Measurements from ENCODE around the gene MYO9B.
"Not testable (repeated sequence)": the region's sequence is repeated elsewhere in the genome, so short reads cannot be mapped to it uniquely, and the experiment has no call there.

Gene MYO9B

GRCh38 chr19:17136617-17137016 lies 61.0 kb downstream of the MYO9B start:
- no peak overlapping the region for H3K4me3 ChIP-seq (ENCODE audit: low read depth, low read length)
- DNase-seq (ENCODE audit: low read depth): no peak

- no peak for DNase-seq (ENCODE audit: low read depth)
- no peak overlapping the region for H3K4me3 ChIP-seq (ENCODE audit: low read depth, low read length)
Measured at GRCh38 chr19:17137417-17137816, 61.8 kb downstream of the MYO9B start.

- H3K4me3 ChIP-seq (ENCODE audit: low read depth, low read length); DNase-seq (ENCODE audit: low read depth): not testable (repeated sequence)
Measured at GRCh38 chr19:17138052-17138846, 62.7 kb downstream of the MYO9B start.

GRCh38 chr19:17138937-17139598 lies 63.5 kb downstream of the MYO9B start:
- no peak for DNase-seq (ENCODE audit: low read depth)
- H3K4me3 ChIP-seq (ENCODE audit: low read depth, low read length): no peak overlapping the region

- DNase-seq (ENCODE audit: low read depth); H3K4me3 ChIP-seq (ENCODE audit: low read depth, low read length): not testable (repeated sequence)
Measured at GRCh38 chr19:17144771-17145170, 69.2 kb downstream of the MYO9B start.

GRCh38 chr19:17145546-17146497 lies 70.2 kb downstream of the MYO9B start:
- no peak for DNase-seq (ENCODE audit: low read depth)
- H3K4me3 ChIP-seq (ENCODE audit: low read depth, low read length): no peak overlapping the region

GRCh38 chr19:17148130-17148529 lies 72.6 kb downstream of the MYO9B start:
- no peak for DNase-seq (ENCODE audit: low read depth)
- no peak overlapping the region for H3K4me3 ChIP-seq (ENCODE audit: low read depth, low read length)

- DNase-seq (ENCODE audit: low read depth): no peak
- H3K4me3 ChIP-seq (ENCODE audit: low read depth, low read length): no peak overlapping the region
Measured at GRCh38 chr19:17149393-17150135, 74.0 kb downstream of the MYO9B start.

GRCh38 chr19:17153996-17154395 lies 78.4 kb downstream of the MYO9B start:
- no peak for DNase-seq (ENCODE audit: low read depth)
- no peak overlapping the region for H3K4me3 ChIP-seq (ENCODE audit: low read depth, low read length)

GRCh38 chr19:17155251-17155650 lies 79.7 kb downstream of the MYO9B start:
- DNase-seq (ENCODE audit: low read depth): no peak

GRCh38 chr19:17156296-17156946 lies 80.8 kb downstream of the MYO9B start:
- DNase-seq (ENCODE audit: low read depth): no peak
- H3K4me3 ChIP-seq (ENCODE audit: low read depth, low read length): no peak overlapping the region

More at GRCh38 chr19:17155251-17155650, 79.7 kb downstream of the MYO9B start:
- no peak overlapping the region for H3K4me3 ChIP-seq (ENCODE audit: low read depth, low read length)

GRCh38 chr19:17156947-17157302 lies 81.3 kb downstream of the MYO9B start:
- no peak for DNase-seq (ENCODE audit: low read depth)
- H3K4me3 ChIP-seq (ENCODE audit: low read depth, low read length): no peak overlapping the region

GRCh38 chr19:17158584-17158983 lies 83.0 kb downstream of the MYO9B start:
- no peak for DNase-seq (ENCODE audit: low read depth)
- no peak overlapping the region for H3K4me3 ChIP-seq (ENCODE audit: low read depth, low read length)

GRCh38 chr19:17159466-17160393 lies 84.2 kb downstream of the MYO9B start:
- no peak for DNase-seq (ENCODE audit: low read depth)
- no peak overlapping the region for H3K4me3 ChIP-seq (ENCODE audit: low read depth, low read length)

GRCh38 chr19:17160908-17161307 lies 85.3 kb downstream of the MYO9B start:
- no peak overlapping the region for H3K4me3 ChIP-seq (ENCODE audit: low read depth, low read length)
- DNase-seq (ENCODE audit: low read depth): no peak

- DNase-seq (ENCODE audit: low read depth): not testable (repeated sequence)
Measured at GRCh38 chr19:17162131-17162530, 86.6 kb downstream of the MYO9B start.

GRCh38 chr19:17162580-17162979 lies 87.0 kb downstream of the MYO9B start:
- no peak for DNase-seq (ENCODE audit: low read depth)

More at GRCh38 chr19:17162131-17162530, 86.6 kb downstream of the MYO9B start:
- H3K4me3 ChIP-seq (ENCODE audit: low read depth, low read length): not testable (repeated sequence)

GRCh38 chr19:17163652-17164051 lies 88.1 kb downstream of the MYO9B start:
- no peak overlapping the region for H3K4me3 ChIP-seq (ENCODE audit: low read depth, low read length)
- no peak for DNase-seq (ENCODE audit: low read depth)

More at GRCh38 chr19:17162580-17162979, 87.0 kb downstream of the MYO9B start:
- no peak overlapping the region for H3K4me3 ChIP-seq (ENCODE audit: low read depth, low read length)
